H9 (cell line): Measurements from ENCODE around the gene HIRIP3. TPM values are rescaled to one million over a fixed set of nuclear protein-coding genes. Genes with fewer than 3 reads are reported as not detected.

Experiments
- DNase-seq: peaks from one replicate; pipeline ENCODE4 v3.0.0-alpha.2; 2017
- H2AFZ ChIP-seq: one replicate; pipeline ENCODE4 v1.6.1; 2013; ENCODE audit warnings: mild to moderate bottlenecking, low read length, control low read depth, moderate library complexity
- H2AK5ac ChIP-seq: 2 replicates; pipeline ENCODE4 v1.6.1; 2013; ENCODE audit warnings: low read length, control low read depth, mixed read lengths; ENCODE audit not compliant: insufficient read length
- H2BK120ac ChIP-seq: one replicate; pipeline ENCODE4 v1.6.1; 2013; ENCODE audit warnings: low read depth, mild to moderate bottlenecking, low read length, control low read depth, inconsistent platforms; ENCODE audit not compliant: poor library complexity, severe bottlenecking
- H2BK12ac ChIP-seq: 2 replicates; pipeline ENCODE4 v1.6.1; 2013; ENCODE audit warnings: low read length, control low read depth, mixed read lengths, low read depth; ENCODE audit not compliant: insufficient read length
- H2BK15ac ChIP-seq: 2 replicates; pipeline ENCODE4 v1.6.1; 2013; ENCODE audit warnings: low read depth, low read length, control low read depth
- H2BK20ac ChIP-seq: one replicate; pipeline ENCODE4 v1.6.1; 2013; ENCODE audit warnings: low read depth, mild to moderate bottlenecking, low read length, control low read depth, inconsistent platforms; ENCODE audit not compliant: poor library complexity, severe bottlenecking
- H2BK5ac ChIP-seq: 2 replicates; pipeline ENCODE4 v1.6.1; 2013; ENCODE audit warnings: low read length, control low read depth, mixed read lengths; ENCODE audit not compliant: insufficient read length
- H3K14ac ChIP-seq: 2 replicates; pipeline ENCODE4 v1.6.1; 2013; ENCODE audit warnings: low read length, control low read depth; ENCODE audit not compliant: insufficient read depth
- H3K18ac ChIP-seq: 2 replicates; pipeline ENCODE4 v1.6.1; 2013; ENCODE audit warnings: low read depth, mild to moderate bottlenecking, mixed read lengths, low read length, control low read depth; ENCODE audit not compliant: insufficient read length
- H3K23ac ChIP-seq: 2 replicates; pipeline ENCODE4 v1.6.1; 2013; ENCODE audit warnings: low read length, control low read depth, mixed read lengths, low read depth; ENCODE audit not compliant: insufficient read length
- H3K23me2 ChIP-seq: 2 replicates; pipeline ENCODE4 v1.6.1; 2013; ENCODE audit warnings: low read depth, mild to moderate bottlenecking, mixed read lengths, low read length, control low read depth; ENCODE audit not compliant: insufficient read length, poor library complexity, severe bottlenecking
- H3K27ac ChIP-seq: 2 replicates; pipeline ENCODE4 v1.5.1; 2013; ENCODE audit warnings: low read length, control low read depth, mixed read lengths, low read depth; ENCODE audit not compliant: insufficient read length
- H3K27me3 ChIP-seq: 2 replicates; pipeline ENCODE4 v1.6.1; 2013; ENCODE audit warnings: low read length, control low read depth, inconsistent platforms; ENCODE audit not compliant: insufficient read depth
- H3K4ac ChIP-seq: 2 replicates; pipeline ENCODE4 v1.6.1; 2013; ENCODE audit warnings: low read depth, mild to moderate bottlenecking, control low read depth, inconsistent platforms, low read length, moderate library complexity
- H3K4me1 ChIP-seq: 2 replicates; pipeline ENCODE4 v1.6.1; 2013; ENCODE audit warnings: low read length, control low read depth, inconsistent platforms; ENCODE audit not compliant: insufficient read depth
- H3K4me2 ChIP-seq: 2 replicates; pipeline ENCODE4 v1.6.1; 2013; ENCODE audit warnings: low read length, control low read depth, mixed read lengths; ENCODE audit not compliant: insufficient read length, insufficient read depth
- H3K56ac ChIP-seq: 2 replicates; pipeline ENCODE4 v1.6.1; 2013; ENCODE audit warnings: low read depth, mild to moderate bottlenecking, mixed read lengths, low read length, control low read depth; ENCODE audit not compliant: insufficient read length
- H3K79me1 ChIP-seq: 2 replicates; pipeline ENCODE4 v1.6.1; 2013; ENCODE audit warnings: low read depth, mild to moderate bottlenecking, moderate library complexity, low read length, control low read depth, inconsistent platforms; ENCODE audit not compliant: insufficient read depth, poor library complexity, severe bottlenecking
- H3K79me2 ChIP-seq: 2 replicates; pipeline ENCODE4 v1.6.1; 2013; ENCODE audit warnings: low read length, control low read depth, inconsistent platforms; ENCODE audit not compliant: insufficient read depth
- H3K9ac ChIP-seq: 2 replicates; pipeline ENCODE4 v1.6.1; 2013; ENCODE audit warnings: low read length, control low read depth, mixed read lengths; ENCODE audit not compliant: insufficient read length; ENCODE audit errors: extremely low read depth
- H3K9me3 ChIP-seq: one replicate; pipeline ENCODE4 v1.6.1; 2013; ENCODE audit warnings: low read depth, low read length, inconsistent platforms; ENCODE audit not compliant: control insufficient read depth
- H3T11ph ChIP-seq: one replicate; pipeline ENCODE4 v1.6.1; 2013; ENCODE audit warnings: mild to moderate bottlenecking, low read length, control low read depth, inconsistent platforms
- H4K20me1 ChIP-seq: one replicate; pipeline ENCODE4 v1.6.1; 2013; ENCODE audit not compliant: control insufficient read depth, insufficient read length, insufficient read depth
- H4K5ac ChIP-seq: 2 replicates; pipeline ENCODE4 v1.6.1; 2013; ENCODE audit warnings: low read depth, mild to moderate bottlenecking, mixed read lengths, low read length, control low read depth; ENCODE audit not compliant: insufficient read length
- H4K8ac ChIP-seq: replicated peaks from 2 replicates; pipeline ENCODE4 v1.6.1; 2013; ENCODE audit warnings: low read length, control low read depth, mixed read lengths, low read depth; ENCODE audit not compliant: insufficient read length
- H4K91ac ChIP-seq: 2 replicates; pipeline ENCODE4 v1.6.1; 2013; ENCODE audit warnings: low read depth, mild to moderate bottlenecking, moderate library complexity, mixed read lengths, low read length, control low read depth; ENCODE audit not compliant: insufficient read length
- H3K27ac Mint-ChIP-seq, 3 experiments: 2 replicates in 2 of 3; 3 replicates in 1 of 3; pipeline ENCODE4 v1.8.0; 2020 to 2021; ENCODE audit warnings: mixed read lengths in 3 of 3, mild to moderate bottlenecking in 1 of 3, moderate library complexity in 1 of 3
- H3K27me3 Mint-ChIP-seq: 2 replicates; pipeline ENCODE4 v1.8.0; 2021; ENCODE audit warnings: low read depth, mild to moderate bottlenecking, moderate library complexity, mixed read lengths
- H3K36me3 Mint-ChIP-seq, 3 experiments: 2 replicates in 2 of 3; 3 replicates in 1 of 3; pipeline ENCODE4 v1.8.0; 2020 to 2021; ENCODE audit warnings: low read depth in 3 of 3, mixed read lengths in 3 of 3; ENCODE audit not compliant: insufficient read depth in 1 of 3
- H3K4me1 Mint-ChIP-seq, 2 experiments: 2 replicates each; pipeline ENCODE4 v1.8.0; 2020; ENCODE audit warnings: mixed read lengths in 2 of 2
- H3K4me3 Mint-ChIP-seq, 2 experiments: 2 replicates in 1 of 2; 3 replicates in 1 of 2; pipeline ENCODE4 v1.8.0; 2020 to 2021; ENCODE audit warnings: mild to moderate bottlenecking in 2 of 2, mixed read lengths in 2 of 2, moderate library complexity in 1 of 2
- H3K9me3 Mint-ChIP-seq, 2 experiments: 2 replicates in 1 of 2; 3 replicates in 1 of 2; pipeline ENCODE4 v1.8.0; 2020; ENCODE audit warnings: mild to moderate bottlenecking in 2 of 2, mixed read lengths in 2 of 2, moderate library complexity in 1 of 2
- CTCF ChIP-seq: fragments of 200-600 bp; sonication (generic); conservative IDR thresholded peaks from 3 replicates; pipeline ENCODE4 v1.8.0; 2021; ENCODE audit warnings: antibody characterized with exemption, mild to moderate bottlenecking
- WGBS: extraction: QIAGEN DNeasy Blood & Tissue Kit; methylation state at CpG from one replicate; pipeline ENCODE4 v1.1.7; 2013; ENCODE audit warnings: missing lambda C conversion rate, low lambda C conversion rate, mixed read lengths; ENCODE audit not compliant: insufficient read length; ENCODE audit errors: extremely low coverage; 5-methylcytosine and 5-hydroxymethylcytosine counted together
- total RNA-seq: library from RNA; stranded (reverse); gene quantifications from 2 replicates; pipeline ENCODE4 v1.2.1, GENCODE V29; 2021

HIRIP3 gene
- total RNA-seq, 1 experiment from 2014 or later = 21.6 TPM

- Mint-ChIP-seq H3K36me3 (peaks cover 34 to 47% (median 43%) of the 10 kb centered on the region in 3 experiments), H3K4me1 (peaks cover 29% of the 10 kb centered on the region in 2 experiments), H3K4me3 (peak overlapping the region in 1 of 2 experiments; percentile 95; a peak in 4 of 5 replicates), H3K27ac (no peak overlapping the region), H3K27me3 (peaks cover 16% of the 10 kb centered on the region), H3K9me3 (peaks cover 14 to 16% of the 10 kb centered on the region in 2 experiments)
- H3K14ac ChIP-seq = no peak overlapping the region
- WGBS = no CpG with 5 or more reads among the region's 6 CpGs
- H3K4ac ChIP-seq = no peak overlapping the region
- no peak overlapping the region for H3K27ac ChIP-seq
- H2BK12ac ChIP-seq = no peak overlapping the region
- H3K4me2 ChIP-seq = no peak overlapping the region
- no peak overlapping the region for H2BK15ac ChIP-seq
- TF ChIP-seq CTCF = no peak
- no peak overlapping the region for H3K56ac ChIP-seq
- H3K18ac ChIP-seq = no peak overlapping the region
- H3K4me1 ChIP-seq = peaks cover 3% of the 10 kb centered on the region; the same call in 1 of the 2 replicates
- DNase-seq = no peak
- H4K5ac ChIP-seq = no peak overlapping the region
- peaks cover 14% of the 10 kb centered on the region for H3K23me2 ChIP-seq
- H2BK20ac ChIP-seq = no peak overlapping the region
- no peaks in the 10 kb centered on the region for H4K20me1 ChIP-seq
- no peak overlapping the region for H3K23ac ChIP-seq
- H3K79me1 ChIP-seq = peaks cover 7% of the 10 kb centered on the region
- H3K9ac ChIP-seq = no peak overlapping the region
- H3K9me3 ChIP-seq = peaks cover 7% of the 10 kb centered on the region
- no peak overlapping the region for H2AK5ac ChIP-seq
- H3K79me2 ChIP-seq = peaks cover 5% of the 10 kb centered on the region; the same call in 1 of the 2 replicates
- H2BK120ac ChIP-seq = no peak overlapping the region
- no peak overlapping the region for H2BK5ac ChIP-seq
- H4K91ac ChIP-seq = no peak overlapping the region
- H2AFZ ChIP-seq = no peak overlapping the region
- H4K8ac ChIP-seq = no peak overlapping the region
- H3K27me3 ChIP-seq = peaks cover 3% of the 10 kb centered on the region; the same call in 1 of the 2 replicates
- no peak overlapping the region for H3T11ph ChIP-seq
These were observed 22.4 kb downstream of the HIRIP3 start for GRCh38 chr16:29972992-29973383.
